Fibroblast of gingiva (primary cell): ENCODE measurements around the gene TBL1XR1.

Experiments used
- DNase-seq: peaks from one replicate; pipeline ENCODE4 v3.0.0-alpha.2; 2011; ENCODE audit warnings: low read depth

TBL1XR1 gene

DNA sequence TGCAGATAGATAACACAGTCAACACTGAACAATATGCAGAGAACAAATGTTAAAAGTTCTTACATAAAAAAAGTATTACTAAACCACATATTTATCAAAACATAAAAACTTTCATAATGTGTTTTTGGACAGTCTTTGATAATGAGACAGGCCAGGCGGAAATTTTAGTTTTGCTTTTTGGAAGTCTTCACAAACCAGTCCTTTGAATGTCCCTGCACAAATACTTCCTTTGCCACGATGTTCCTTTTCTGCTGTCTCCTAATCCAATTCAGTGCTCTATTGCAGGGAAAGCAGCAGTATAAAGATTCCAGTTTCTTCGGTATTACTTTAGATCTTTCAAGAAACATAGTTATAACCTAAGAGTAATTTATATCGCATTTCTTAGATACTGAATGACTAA lies 135.9 kb downstream of the TBL1XR1 start:
- no peak for DNase-seq

DNA sequence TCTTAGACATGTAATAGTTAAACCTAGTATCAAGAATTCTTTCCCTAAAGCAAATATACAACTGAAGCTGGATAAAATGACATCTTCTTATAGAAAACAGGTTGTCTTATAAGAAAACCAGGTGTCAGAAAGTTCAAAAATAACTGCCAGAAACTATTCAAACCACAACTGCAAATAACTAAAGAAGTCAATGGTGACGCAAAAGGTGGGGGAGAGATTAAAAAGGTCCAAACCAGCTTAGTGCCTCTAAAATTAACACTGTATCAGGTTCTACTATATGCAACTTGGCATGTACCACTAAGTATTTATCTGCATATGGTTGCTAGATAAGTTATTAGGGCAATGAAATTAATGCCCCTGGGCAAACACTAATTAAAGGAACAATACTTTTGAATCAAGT lies 136.8 kb downstream of the TBL1XR1 start:
- DNase-seq: no peak

DNA sequence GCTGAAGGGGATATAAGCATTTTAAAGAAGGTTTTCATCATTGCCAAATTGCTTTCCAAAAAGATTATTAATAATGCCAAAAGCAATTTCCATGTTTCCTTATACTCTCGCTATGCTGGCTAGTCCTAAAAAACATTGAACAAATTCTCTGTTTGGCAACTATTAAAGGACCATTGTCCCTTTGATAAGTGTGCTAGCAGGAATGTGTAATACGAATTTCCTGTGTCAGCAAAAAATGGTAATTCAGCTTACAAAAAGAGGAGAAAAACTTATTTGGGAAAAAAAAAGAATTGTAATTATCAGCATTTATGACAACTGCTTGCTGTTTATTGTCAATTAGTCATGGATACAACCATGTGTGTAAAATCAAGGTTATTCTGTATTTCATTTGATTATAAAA lies 138.6 kb downstream of the TBL1XR1 start:
- no peak for DNase-seq

DNA sequence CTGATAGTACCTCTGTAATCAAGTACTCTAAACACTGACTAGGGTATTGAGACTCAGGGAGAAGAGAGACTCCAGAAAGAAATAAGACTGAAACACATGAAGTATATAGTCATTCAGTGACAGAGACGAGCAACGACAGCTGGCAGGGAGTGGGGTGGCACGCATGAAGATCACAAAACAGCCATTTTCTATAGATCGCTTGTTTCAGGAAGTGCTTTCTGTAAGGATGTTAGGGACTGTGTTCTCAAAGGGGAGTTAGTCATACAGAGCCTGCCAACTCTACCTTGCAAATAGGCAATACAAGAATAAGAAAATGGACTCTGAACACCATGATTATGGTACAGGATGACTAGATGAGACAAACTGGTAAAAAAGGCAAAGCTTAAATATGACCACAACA lies 139.5 kb downstream of the TBL1XR1 start:
- DNase-seq: no peak

DNA sequence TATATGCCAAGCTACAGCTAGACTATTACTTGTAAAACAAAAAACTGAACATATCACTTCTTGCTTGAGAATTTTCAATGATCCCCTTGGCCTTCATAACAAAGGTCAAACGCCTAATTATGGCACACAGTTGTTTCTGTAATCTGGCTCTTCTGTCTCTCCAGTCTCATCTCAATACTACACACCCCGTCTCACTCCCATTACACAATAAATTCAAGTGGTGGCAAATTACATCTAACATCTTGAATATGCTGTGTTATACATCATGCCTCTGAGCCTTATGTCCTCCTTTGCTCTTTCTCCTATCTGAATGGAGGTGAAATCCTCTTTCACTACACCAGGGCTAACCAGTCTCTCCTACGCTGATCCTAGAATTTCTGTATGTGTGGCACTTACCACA lies 140.4 kb downstream of the TBL1XR1 start:
- no peak for DNase-seq

DNA sequence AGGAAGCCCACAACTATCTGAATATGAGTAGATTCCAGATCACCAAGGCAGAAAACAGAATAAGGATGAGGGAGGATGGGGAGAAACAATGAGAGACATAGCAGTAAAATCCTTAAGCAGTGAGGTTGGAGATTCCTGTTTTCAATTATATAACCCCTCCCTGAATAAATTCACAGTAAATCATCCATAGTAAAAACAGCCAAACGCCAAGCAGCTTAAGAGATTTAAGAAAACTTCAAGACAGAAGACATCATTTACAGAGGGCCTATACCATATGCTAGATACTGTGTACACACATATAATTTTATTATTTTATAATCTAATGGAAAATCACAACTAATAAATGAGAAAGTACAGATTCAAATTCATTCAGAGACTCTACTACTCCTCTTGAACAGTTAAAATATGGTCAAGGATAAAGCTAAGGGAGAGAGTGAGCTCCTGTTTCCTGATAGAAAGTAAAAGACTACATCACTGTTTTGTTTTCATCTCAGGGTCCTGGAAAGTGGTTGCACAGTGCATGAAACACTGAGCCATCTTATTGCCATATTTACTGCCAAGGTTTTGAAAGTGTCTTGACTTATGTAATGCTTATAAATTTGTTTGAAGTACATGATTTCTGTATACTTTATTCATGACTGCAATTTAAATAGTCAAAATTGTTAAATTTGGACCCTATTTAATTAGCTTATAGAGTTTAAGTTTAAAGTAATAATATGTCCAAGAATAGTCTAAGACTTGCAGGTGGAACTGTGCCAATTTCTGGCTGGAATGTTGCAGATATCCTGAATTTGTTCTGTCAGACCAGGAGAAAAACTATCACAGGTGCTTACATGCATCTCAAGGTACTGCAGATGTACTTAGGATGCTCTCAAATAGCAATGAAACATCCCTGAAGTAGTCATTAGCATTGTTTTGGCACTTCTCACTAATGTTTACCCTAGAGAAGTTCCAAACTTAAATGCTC lies 141.4 kb downstream of the TBL1XR1 start:
- peak; percentile 11 for DNase-seq

DNA sequence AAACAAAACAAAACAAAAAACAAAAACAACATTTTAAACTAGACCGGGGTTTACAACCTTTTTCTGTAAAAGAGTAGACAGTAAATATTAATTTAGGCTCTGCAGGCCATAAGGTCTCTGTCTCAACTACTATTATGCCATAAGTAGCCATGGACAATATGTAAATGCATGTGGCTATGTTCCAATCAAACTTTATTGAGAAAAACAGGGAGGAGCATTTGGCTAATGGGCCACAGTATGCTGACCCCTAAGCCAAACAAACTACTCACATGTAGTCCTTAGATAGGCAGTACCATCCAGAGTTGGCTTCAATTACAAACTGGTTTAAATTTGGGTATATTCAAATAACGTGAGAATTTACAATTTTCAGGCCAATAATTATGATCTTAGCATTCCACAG lies 144.2 kb downstream of the TBL1XR1 start:
- DNase-seq: no peak

DNA sequence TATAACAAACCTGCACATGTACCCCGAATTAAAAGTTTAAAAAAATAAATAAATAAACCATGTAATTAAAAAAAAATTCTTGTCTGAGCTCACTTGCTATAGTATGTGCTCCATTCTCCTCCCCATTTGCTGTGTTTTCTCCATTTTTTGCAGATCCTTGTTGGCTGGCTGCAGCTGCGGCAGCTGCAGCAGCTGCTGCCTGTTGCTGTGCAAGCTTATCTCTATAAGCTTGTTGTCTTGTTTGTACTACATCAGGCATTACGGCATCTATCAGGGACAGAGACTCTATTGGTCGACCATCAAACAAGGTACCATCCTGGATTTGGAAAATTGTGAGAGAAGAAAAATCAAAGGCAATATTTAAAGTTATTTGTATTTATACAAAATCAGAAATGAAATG lies 145.9 kb downstream of the TBL1XR1 start:
- no peak for DNase-seq

DNA sequence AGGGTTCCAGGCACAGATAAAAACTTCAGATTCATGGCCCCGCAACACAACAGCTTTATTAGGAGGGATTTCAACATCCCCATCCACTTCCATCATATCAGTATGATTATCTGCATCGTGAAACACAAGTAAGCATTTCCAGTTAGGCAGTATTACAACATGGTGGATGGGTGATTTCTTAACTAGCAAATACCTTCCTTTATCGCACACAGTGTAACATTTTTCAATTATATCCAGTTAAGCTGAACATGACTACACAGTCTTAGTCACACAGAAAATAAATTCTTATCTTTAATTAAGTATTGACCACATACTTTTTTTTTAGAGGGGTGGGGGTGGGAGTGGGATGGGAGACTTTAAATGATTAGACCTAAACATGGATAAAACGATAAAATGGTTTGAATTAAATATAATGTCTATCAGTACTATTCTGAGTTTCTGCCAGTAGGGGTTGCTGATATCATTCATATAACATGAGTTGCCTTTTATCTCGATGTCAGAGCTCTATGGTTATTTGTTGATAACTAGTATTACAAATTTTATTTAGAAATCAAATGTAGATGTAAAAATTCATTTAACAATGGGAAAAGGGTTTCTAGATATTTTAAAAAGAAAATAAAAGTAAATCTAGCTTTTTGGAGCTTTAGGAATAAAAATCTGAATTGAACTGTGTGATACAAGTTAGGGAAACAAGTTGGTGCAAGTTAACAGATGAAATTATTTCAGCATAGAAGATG lies 146.6 kb downstream of the TBL1XR1 start:
- DNase-seq: peak; percentile 43

DNA sequence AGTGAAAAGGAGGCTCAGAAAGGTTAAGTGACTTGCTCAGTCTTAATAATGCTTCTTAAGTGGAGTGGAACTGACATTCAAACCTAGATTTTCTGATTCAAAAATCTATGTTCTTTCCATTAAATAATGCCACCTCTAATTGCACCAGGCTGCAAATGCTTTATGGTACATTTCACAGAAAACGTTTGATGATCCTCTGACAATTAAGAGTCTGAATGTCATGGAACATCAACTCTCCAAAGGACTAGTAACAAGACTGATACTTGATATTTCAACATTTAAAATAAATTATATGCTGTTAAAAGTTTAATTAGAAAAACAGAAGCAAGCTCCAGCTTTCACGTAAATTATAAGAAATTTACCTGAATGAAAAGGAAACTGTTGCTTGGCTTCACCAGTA lies 151.5 kb downstream of the TBL1XR1 start:
- no peak for DNase-seq

DNA sequence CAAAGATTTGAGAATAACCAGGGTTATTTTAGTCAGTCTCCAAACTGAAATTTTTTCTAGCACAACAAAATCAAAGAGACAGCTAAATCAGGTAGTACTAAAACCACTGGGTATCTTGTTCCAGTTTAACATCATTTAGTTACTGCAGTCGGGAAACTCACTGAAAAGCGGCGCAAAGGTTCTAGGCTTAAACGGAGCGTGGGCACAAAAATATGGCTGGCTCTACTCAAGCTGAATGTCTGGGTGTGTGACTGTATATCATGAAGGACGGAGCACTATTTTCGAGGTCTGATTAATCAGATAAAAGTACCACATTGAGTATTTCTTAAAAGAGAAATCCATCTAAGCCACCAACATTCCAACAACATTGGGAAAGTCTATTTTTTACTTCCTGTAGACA lies 152.1 kb downstream of the TBL1XR1 start:
- DNase-seq: no peak

DNA sequence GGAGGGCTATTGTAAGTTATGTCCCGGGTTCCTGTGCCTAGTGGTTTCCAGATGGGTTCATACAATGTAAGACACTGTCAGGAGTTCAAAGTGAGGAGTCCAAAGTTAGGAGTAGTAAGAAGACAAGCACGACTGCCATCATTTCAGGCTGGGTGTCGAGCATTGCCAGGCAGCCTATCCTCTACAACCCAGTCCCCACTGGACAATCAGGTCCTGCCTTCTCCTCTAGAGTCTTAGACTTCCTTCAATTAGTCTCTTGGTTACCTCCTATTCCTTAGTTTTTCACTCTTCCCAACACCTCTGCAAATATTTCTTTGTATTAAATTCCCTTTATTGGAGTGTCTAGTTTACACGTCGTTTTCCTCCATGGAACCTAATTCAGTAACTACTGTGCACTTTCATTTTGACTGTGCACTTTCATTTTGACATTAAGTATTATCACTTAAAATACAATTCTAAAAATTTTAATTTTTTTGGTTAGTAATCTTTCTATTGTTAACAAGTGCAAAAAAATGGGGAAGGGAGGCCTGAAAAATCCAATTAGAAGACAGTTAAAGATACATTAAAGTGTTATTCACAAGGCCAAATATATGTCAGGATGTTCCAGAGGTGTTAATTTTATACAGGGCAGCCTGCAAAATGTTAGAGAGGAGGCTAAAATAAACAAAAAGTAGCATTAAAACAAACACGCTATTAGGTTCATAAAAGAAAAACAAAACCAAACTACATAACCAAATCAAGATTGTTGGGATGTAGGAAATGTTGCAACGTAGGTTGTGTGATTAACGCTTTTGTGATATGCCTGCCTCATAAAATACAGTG lies 155.3 kb downstream of the TBL1XR1 start:
- no peak for DNase-seq

DNA sequence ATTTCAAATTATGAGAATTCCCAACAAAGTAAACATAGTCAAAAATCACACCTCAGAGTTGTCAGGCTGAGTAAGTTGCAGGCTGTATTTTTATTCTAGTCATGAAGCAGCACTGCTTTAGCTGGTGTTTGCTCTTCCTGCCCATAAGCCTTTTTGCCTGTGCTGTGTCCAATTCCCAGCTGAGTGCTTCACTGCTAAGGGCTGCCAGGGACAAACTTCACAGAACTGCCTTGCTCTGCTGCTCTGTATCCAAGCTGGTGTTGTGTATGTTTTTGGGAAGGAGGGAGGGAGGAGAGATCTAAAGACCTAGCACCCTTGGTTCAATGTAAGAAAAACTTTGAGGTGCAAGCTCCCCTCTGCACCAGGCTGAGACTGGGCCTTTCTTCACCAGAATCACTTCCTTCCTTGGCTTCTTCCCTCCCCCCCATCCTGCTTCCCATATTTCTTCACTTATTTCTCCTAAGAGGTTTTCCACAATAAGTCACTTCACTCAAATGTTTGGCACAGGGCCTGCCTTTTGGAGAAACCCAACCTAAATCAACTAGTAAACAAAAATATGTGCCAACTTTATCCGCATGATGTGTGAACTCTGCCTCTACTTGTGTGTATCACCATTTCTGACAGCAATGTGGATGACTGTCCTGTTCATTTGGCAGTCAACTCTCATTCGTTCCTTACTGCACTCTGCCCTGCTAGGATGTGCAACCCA lies 156.1 kb downstream of the TBL1XR1 start:
- DNase-seq: peak; percentile 93

DNA sequence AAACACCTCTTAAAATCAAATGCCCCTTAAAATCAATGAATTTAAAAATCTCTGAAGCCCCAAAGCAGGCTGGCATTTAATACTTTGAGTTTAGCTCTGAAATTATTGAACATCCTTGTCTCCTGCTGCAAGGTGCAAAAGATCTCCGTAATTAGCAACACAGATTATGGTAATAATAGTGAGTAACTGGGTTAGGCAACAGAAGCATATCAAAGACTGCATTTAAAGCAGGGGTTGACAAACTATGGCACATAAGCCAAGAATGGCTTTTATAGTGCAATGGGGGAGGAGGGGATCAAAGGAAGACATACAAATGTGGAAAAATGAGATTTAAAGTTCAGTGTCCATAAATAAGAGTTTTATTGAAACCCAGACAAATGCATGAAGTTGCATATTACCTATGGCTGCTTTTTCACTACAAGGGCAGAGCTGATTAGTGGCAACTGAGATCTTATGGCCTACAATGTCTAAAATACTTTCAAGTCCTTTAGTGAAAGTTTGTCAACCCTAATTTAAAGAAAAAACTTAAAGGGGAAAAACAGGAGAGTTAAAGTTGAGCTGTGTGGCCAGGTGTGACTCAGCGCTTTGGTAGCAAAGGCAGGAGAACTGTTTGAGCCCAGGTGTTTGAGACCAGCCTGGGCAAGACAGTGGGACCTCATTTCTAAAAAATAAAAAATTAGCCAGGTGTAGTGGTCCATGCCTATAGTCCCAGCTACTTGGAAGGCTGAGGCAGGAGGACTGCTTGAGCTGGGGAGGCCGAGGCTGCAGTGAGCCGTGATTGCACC lies 157.6 kb downstream of the TBL1XR1 start:
- DNase-seq: no peak

DNA sequence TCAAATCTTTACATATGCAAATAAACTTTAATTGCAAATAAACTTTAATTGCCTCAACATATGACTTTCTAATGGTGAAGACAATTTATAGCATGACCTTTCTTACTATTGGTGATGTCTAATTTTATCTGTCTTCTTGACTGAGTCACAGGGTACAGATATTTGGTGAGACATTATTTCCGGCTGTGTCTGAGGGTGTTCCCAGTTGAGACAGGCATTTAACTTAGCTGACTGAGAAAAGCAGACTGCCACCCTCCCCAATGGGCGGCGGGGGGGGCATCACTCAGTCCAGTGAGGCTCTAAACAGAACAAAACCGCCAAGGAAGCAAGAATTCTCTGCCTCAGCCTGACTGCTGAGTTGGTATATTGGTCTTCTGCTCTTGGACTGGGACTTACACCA lies 160.0 kb downstream of the TBL1XR1 start:
- no peak for DNase-seq

DNA sequence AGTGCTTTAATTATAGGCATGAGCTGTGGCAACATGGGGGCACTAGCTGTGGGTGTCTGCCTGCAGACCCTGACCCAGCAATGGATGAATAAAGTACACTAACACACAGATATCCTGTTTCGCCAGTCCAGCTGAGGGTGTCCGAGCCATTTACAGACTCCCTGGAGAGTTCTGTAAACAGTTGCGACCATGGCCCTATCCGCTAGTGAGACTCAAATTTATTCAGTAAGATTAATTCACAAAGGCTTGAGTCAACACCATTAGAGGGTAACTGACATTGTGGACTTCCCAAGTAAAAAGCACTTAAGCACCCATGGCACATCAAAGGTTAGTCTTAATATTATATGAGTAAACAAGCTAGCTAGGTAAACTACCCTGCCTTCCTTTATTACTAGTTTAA lies 161.6 kb downstream of the TBL1XR1 start:
- no peak for DNase-seq

DNA sequence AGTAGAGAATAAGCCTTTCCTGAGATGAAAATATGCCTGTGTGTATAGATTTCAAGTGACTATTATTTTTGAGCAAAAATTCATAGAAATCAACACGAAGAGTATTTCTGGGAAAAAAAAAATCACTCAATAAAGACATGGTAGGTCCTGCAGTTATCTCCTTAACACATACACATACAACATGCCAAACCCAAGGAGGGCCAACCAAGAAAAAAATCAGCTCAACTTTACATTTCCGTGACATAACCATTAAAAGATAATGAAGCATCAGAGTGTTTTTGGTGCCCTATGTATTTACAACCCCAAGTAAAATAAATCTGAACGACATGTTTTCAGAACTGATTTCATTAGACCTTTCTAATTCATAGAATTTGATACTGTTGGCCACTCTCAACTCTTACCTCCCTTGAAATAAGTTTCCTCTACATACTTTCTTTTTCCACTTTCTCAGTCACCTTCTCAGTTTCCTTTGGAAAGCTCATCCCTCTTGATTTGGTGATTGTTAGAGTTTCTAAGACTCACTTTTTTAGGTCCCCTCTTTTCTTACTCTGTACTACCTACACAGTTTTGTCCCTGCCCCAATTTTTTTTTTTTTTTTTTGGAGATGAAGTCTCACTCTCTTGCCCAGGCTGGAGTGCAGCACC lies 162.3 kb downstream of the TBL1XR1 start:
- DNase-seq: no peak

DNA sequence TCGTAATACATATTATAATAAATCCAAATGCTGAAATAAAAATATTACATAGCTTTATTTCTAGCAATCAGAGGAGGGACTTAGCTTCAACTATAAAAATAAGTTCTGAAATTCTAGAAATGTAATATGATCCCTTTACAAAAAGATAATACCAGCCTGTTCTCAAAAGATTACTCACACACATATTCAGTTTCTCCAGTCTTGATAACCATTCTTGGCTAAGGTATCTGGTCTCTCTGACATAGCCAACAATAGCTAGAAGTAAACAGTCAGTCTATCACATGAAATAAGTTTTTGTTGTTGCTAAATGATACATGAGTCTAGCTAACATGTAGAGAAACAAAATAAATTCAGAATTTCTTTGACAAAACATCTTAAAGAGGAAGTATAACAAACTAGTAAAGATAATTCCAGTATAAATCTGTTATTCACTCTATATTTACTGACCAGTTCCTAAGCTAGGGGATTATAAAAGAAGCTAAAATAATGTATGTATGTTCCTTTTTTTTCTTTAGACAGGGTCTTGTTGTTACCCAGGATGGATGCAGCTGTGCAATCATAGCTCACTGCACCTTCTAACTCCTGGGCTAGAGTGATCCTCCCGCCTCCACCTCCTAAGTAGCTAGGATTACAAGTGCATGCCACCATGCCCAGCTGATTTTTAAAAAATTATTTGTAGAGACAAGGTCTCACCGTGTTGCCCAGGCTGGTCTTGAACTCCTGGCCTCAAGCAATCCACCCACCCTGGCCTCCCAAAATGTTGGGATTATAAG lies 170.6 kb downstream of the TBL1XR1 start:
- DNase-seq: peak; percentile 15

DNA sequence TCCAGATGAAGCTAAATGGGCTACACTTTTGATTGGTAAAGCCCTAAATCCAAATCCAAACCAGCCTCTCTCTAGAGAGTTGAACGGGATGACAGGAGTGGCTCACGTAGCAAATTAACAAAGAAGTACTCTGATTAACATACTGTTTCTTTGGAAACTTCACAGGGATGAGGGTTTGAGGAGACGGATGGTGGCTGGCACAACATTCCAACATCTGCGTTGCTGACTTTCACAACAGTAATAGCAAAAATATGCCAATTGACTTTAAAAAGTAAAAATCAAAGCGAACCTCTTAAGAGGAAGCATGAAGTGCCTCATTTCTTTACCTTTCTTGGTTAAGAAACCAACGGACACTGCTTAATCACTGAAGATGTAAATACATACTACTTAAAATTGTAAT lies 181.4 kb downstream of the TBL1XR1 start:
- DNase-seq: no peak
